HepG2 (cell line): ENCODE data around the gene UBL7. TPM values are rescaled to one million over a fixed set of nuclear protein-coding genes. Genes with fewer than 3 reads are reported as not detected.

Experiments
- AKAP8 ChIP-seq: sonication (generic); formaldehyde crosslinking; IDR thresholded peaks from 2 replicates; pipeline ENCODE4 v1.5.1; 2020; ENCODE audit warnings: mild to moderate bottlenecking, missing genetic modification reagents
- ARHGAP35 ChIP-seq: sonication (generic); formaldehyde crosslinking; IDR thresholded peaks from 2 replicates; pipeline ENCODE4 v1.9.0; 2022; ENCODE audit warnings: mild to moderate bottlenecking, inconsistent platforms, moderate library complexity, missing genetic modification reagents, borderline replicate concordance
- ARID4A ChIP-seq: sonication (generic); formaldehyde crosslinking; IDR thresholded peaks from 2 replicates; pipeline ENCODE4 v1.5.0; 2020; ENCODE audit warnings: mild to moderate bottlenecking, missing genetic modification reagents, borderline replicate concordance
- CBX5 ChIP-seq: sonication (generic); formaldehyde crosslinking; IDR thresholded peaks from 2 replicates; pipeline ENCODE4 v1.4.0; 2020; ENCODE audit warnings: missing genetic modification reagents, borderline replicate concordance
- FOXP4 ChIP-seq: sonication (generic); formaldehyde crosslinking; IDR thresholded peaks from 2 replicates; pipeline ENCODE4 v1.4.0; 2020; ENCODE audit warnings: missing genetic modification reagents
- HDAC2 ChIP-seq: sonication (generic); formaldehyde crosslinking; IDR thresholded peaks from 2 replicates; pipeline ENCODE4 v1.4.0; 2020; ENCODE audit warnings: missing genetic modification reagents
- HMGXB4 ChIP-seq, 2 experiments: sonication (generic) in 1 of 2; formaldehyde crosslinking in 1 of 2; IDR thresholded peaks; 2 replicates each; pipeline versions ENCODE4 v1.4.0 to v1.6.1; 2018 to 2020; ENCODE audit warnings: missing genetic modification reagents in 2 of 2, borderline replicate concordance in 1 of 2, low read depth in 1 of 2, mild to moderate bottlenecking in 1 of 2, missing biosample characterization in 1 of 2
- KDM3A ChIP-seq: IDR thresholded peaks from 2 replicates; pipeline ENCODE4 v1.6.1; 2018; ENCODE audit warnings: low read depth, missing compliant biosample characterization
- MIER2 ChIP-seq: IDR thresholded peaks from 2 replicates; pipeline ENCODE4 v1.6.1; 2016; ENCODE audit warnings: missing biosample characterization, missing genetic modification reagents
- MIXL1 ChIP-seq: IDR thresholded peaks from 2 replicates; pipeline ENCODE4 v1.6.1; 2016
- PATZ1 ChIP-seq: sonication (generic); formaldehyde crosslinking; IDR thresholded peaks from 2 replicates; pipeline ENCODE4 v1.4.0; 2020; ENCODE audit warnings: missing genetic modification reagents
- RAD21 ChIP-seq: fragments of 450-650 bp; formaldehyde crosslinking; IDR thresholded peaks from 2 replicates; pipeline ENCODE4 v1.5.0; 2020; ENCODE audit warnings: mild to moderate bottlenecking
- RXRB ChIP-seq: IDR thresholded peaks from 2 replicates; pipeline ENCODE4 v1.6.1; 2016; ENCODE audit warnings: borderline replicate concordance, missing genetic modification reagents, missing compliant biosample characterization
- SUZ12 ChIP-seq: fragments of 150-350 bp; IDR thresholded peaks from 2 replicates; pipeline ENCODE4 v1.6.1; 2014; ENCODE audit warnings: low read depth, low read length
- TARDBP ChIP-seq: sonication (generic); formaldehyde crosslinking; IDR thresholded peaks from 2 replicates; pipeline ENCODE4 v1.8.0; 2022; ENCODE audit warnings: mild to moderate bottlenecking, missing genetic modification reagents
- THAP7 ChIP-seq: sonication (generic); formaldehyde crosslinking; IDR thresholded peaks from 2 replicates; pipeline ENCODE4 v1.8.1; 2023; ENCODE audit warnings: mild to moderate bottlenecking, missing genetic modification reagents
- ZKSCAN8 ChIP-seq: IDR thresholded peaks from 2 replicates; pipeline ENCODE4 v1.6.1; 2016; ENCODE audit warnings: borderline replicate concordance, missing genetic modification reagents, missing compliant biosample characterization
- ZNF629 ChIP-seq: sonication (generic); formaldehyde crosslinking; conservative IDR thresholded peaks from 2 replicates; pipeline ENCODE4 v1.5.0; 2020; ENCODE audit warnings: missing genetic modification reagents
- polyA plus RNA-seq, 8 experiments: library from polyadenylated mRNA; depleted of rRNA in 3 of 8; stranded (reverse) in 7 of 8; unstranded in 1 of 8; fragments of >200 nt; fragmentation: Illumina TruSeq in 4 of 8; extraction: Trizol in 4 of 8; gene quantifications; 2 replicates each; pipeline versions ENCODE4 v1.2.1 to v1.2.3, GENCODE V29; 2011 to 2016; ENCODE audit warnings: low read depth in 4 of 8, missing spikeins in 1 of 8, mixed read lengths in 1 of 8; ENCODE audit not compliant: insufficient read depth in 1 of 8
- total RNA-seq, 5 experiments: library from RNA; depleted of rRNA; stranded (reverse); fragments of >200 nt; fragmentation: Illumina TruSeq; extraction: Trizol; gene quantifications; 2 replicates each; pipeline ENCODE4 v1.2.3, GENCODE V29; 2016; ENCODE audit warnings: low read depth in 1 of 5

Gene UBL7
- total and polyA plus RNA-seq, 2 of the 13 experiments (the other 11 are each of a cell fraction or from before 2014, with no cell fraction given): 55.0 to 63.5 TPM

- TF ChIP-seq ZKSCAN8 (CRISPR knock-in tag): 0 out of 2 replicates have a peak, but pooled peaks have one; percentile 58
- no peak for TF ChIP-seq TARDBP (CRISPR knock-in tag)
- TF ChIP-seq RXRB: peak; percentile 66; the same call in 1 of the 2 replicates
- peak in 1 of 2 experiments; percentile 81; a peak in 2 of 4 replicates for TF ChIP-seq HMGXB4 (CRISPR knock-in tag; IDR thresholded peaks at IDR 0.05; ENCODE audit: borderline replicate concordance in 1 of 2, low read depth in 1 of 2)
- TF ChIP-seq SUZ12: no peak
- 0 out of 2 replicates have a peak, but pooled peaks have one; percentile 49 for TF ChIP-seq KDM3A (CRISPR knock-in tag)
- no peak for TF ChIP-seq ARHGAP35 (CRISPR knock-in tag)
- peak; percentile 52; the same call in 1 of the 2 replicates for TF ChIP-seq MIXL1 (CRISPR knock-in tag)
- 0 out of 2 replicates have a peak, but pooled peaks have one; percentile 17 for TF ChIP-seq ZNF629
- peak; percentile 65; the same call in 1 of the 2 replicates for TF ChIP-seq CBX5
- TF ChIP-seq PATZ1: peak; percentile 66
- TF ChIP-seq RAD21 (CRISPR knock-in tag): peak; percentile 92
- TF ChIP-seq FOXP4 (CRISPR knock-in tag): 0 out of 2 replicates have a peak, but pooled peaks have one; percentile 13
- TF ChIP-seq MIER2 (CRISPR knock-in tag): 0 out of 2 replicates have a peak, but pooled peaks have one; percentile 41
- TF ChIP-seq THAP7 (CRISPR knock-in tag): 0 out of 2 replicates have a peak, but pooled peaks have one; percentile 38
- TF ChIP-seq ARID4A (CRISPR knock-in tag): peak; percentile 45; the same call in 1 of the 2 replicates
- TF ChIP-seq HDAC2: 0 out of 2 replicates have a peak, but pooled peaks have one; percentile 53
- TF ChIP-seq AKAP8 (CRISPR knock-in tag): no peak
Observed at GRCh38 chr15:74438721-74439316, 22.1 kb downstream of the UBL7 start (continued).
